H1 (cell line): Measurements from ENCODE around the gene PEAK3. TPM values are rescaled to one million over a fixed set of nuclear protein-coding genes. Genes with fewer than 3 reads are reported as not detected.
A peak's percentile ranks its signal among the peaks of the same experiment; 100 is the strongest.

Source experiments
- CTCF ChIA-PET: fragments of 300-600 bp; sonication (Branson Sonifier 250); formaldehyde crosslinking; loops from one replicate; lab custom pipeline; 2021; ENCODE audit not compliant: partially characterized antibody; lab: Charles Lee
- POLR2A ChIA-PET: fragments of 300-600 bp; sonication (Branson Sonifier 250); formaldehyde crosslinking; loops from one replicate; lab custom pipeline; 2021; ENCODE audit warnings: inconsistent platforms; ENCODE audit not compliant: partially characterized antibody; lab: Charles Lee
- DNase-seq, 2 experiments: peaks; one replicate each; pipeline versions ENCODE4 v3.0.0 to v3.0.0-alpha.2; 2010 to 2022; ENCODE audit warnings: low spot score in 2 of 2, low read depth in 1 of 2, mixed read lengths in 1 of 2
- FAIRE-seq: peaks from 2 replicates; lab custom pipeline; 2011; peaks lifted over from hg19 to GRCh38; lab: Jason Lieb, UNC
- H2AFZ ChIP-seq: 2 replicates; pipeline ENCODE4 v1.8.1; 2012; ENCODE audit warnings: low read length, inconsistent platforms
- H2AK5ac ChIP-seq: 2 replicates; pipeline ENCODE4 v1.6.1; 2013; ENCODE audit warnings: low read depth, low read length
- H2BK120ac ChIP-seq: replicated peaks from 2 replicates; pipeline ENCODE3; 2013; ENCODE audit warnings: low read depth, low read length, inconsistent platforms
- H2BK12ac ChIP-seq: 2 replicates; pipeline ENCODE4 v1.6.1; 2013; ENCODE audit warnings: low read depth, low read length
- H2BK15ac ChIP-seq: 2 replicates; pipeline ENCODE4 v1.6.1; 2013; ENCODE audit warnings: low read length
- H2BK20ac ChIP-seq: 2 replicates; pipeline ENCODE4 v1.6.1; 2013; ENCODE audit warnings: low read length
- H2BK5ac ChIP-seq: 2 replicates; pipeline ENCODE4 v1.6.1; 2013; ENCODE audit warnings: low read depth, low read length
- H3K14ac ChIP-seq: 2 replicates; pipeline ENCODE4 v1.6.1; 2013; ENCODE audit warnings: inconsistent platforms; ENCODE audit not compliant: insufficient read length
- H3K18ac ChIP-seq: 2 replicates; pipeline ENCODE4 v1.6.1; 2013; ENCODE audit warnings: low read length; ENCODE audit errors: extremely low read depth
- H3K23ac ChIP-seq: 2 replicates; pipeline ENCODE4 v1.6.1; 2013; ENCODE audit warnings: inconsistent platforms; ENCODE audit not compliant: insufficient read length
- H3K23me2 ChIP-seq: 2 replicates; pipeline ENCODE4 v1.6.1; 2013; ENCODE audit warnings: low read depth, low read length
- H3K27ac ChIP-seq: 2 replicates; pipeline ENCODE4 v1.6.1; 2011; ENCODE audit warnings: low read depth, low read length, inconsistent platforms
- H3K27me3 ChIP-seq, 4 experiments: replicated peaks in 1 of 4; 1 replicate in 1 of 4; 2 replicates in 3 of 4; pipeline versions ENCODE4 v1.6.1 to v1.8.1; 2011 to 2013; ENCODE audit warnings: low read length in 3 of 4, mild to moderate bottlenecking in 3 of 4, inconsistent platforms in 2 of 4, mixed read lengths in 2 of 4, moderate library complexity in 1 of 4; ENCODE audit not compliant: control insufficient read depth in 3 of 4, insufficient read depth in 3 of 4; ENCODE audit errors: extremely low read depth in 1 of 4
- H3K36me3 ChIP-seq, 4 experiments: 2 replicates each; pipeline versions ENCODE4 v1.6.1 to v1.8.1; 2011 to 2013; ENCODE audit warnings: mild to moderate bottlenecking in 4 of 4, low read length in 3 of 4, moderate library complexity in 2 of 4, control low read depth in 1 of 4, inconsistent platforms in 1 of 4; ENCODE audit not compliant: insufficient read depth in 4 of 4, control insufficient read depth in 2 of 4
- H3K4ac ChIP-seq: replicated peaks from 2 replicates; pipeline ENCODE3; 2013; ENCODE audit warnings: low read length, low read depth, mixed read lengths, inconsistent platforms; ENCODE audit not compliant: insufficient read length
- H3K4me1 ChIP-seq, 4 experiments: replicated peaks in 1 of 4; 1 replicate in 1 of 4; 2 replicates in 3 of 4; pipeline versions ENCODE4 v1.6.1 to v1.8.1; 2011 to 2013; ENCODE audit warnings: low read length in 3 of 4, inconsistent platforms in 2 of 4, mixed read lengths in 1 of 4; ENCODE audit not compliant: insufficient read depth in 4 of 4, control insufficient read depth in 3 of 4
- H3K4me2 ChIP-seq, 2 experiments: 2 replicates each; pipeline versions ENCODE4 v1.6.1 to v1.8.1; 2011 to 2013; ENCODE audit warnings: low read depth in 2 of 2, low read length in 2 of 2, control low read depth in 1 of 2, inconsistent platforms in 1 of 2, mild to moderate bottlenecking in 1 of 2; ENCODE audit not compliant: insufficient read depth in 1 of 2
- H3K4me3 ChIP-seq, 4 experiments: fragments of 200-600, 300-600 bp in 1 of 4; sonication (generic), shearing (Covaris generic), sonication (Bioruptor Twin) in 1 of 4; 2 replicates each; pipeline versions ENCODE4 v1.5.1 to v1.8.1; 2011 to 2016; ENCODE audit warnings: low read length in 4 of 4, low read depth in 3 of 4, control low read depth in 2 of 4, inconsistent platforms in 2 of 4, mild to moderate bottlenecking in 2 of 4, mixed read lengths in 1 of 4, moderate library complexity in 1 of 4; ENCODE audit not compliant: insufficient read depth in 2 of 4; ENCODE audit errors: extremely low read depth in 1 of 4
- H3K56ac ChIP-seq: replicated peaks from 2 replicates; pipeline ENCODE3; 2013; ENCODE audit warnings: low read depth, mild to moderate bottlenecking, mixed read lengths, low read length, inconsistent platforms; ENCODE audit not compliant: insufficient read length
- H3K79me1 ChIP-seq: 2 replicates; pipeline ENCODE4 v1.6.1; 2013; ENCODE audit warnings: low read depth, low read length, control low read depth
- H3K79me2 ChIP-seq, 2 experiments: 2 replicates each; pipeline versions ENCODE4 v1.6.1 to v1.8.1; 2012 to 2013; ENCODE audit warnings: low read length in 2 of 2, mild to moderate bottlenecking in 2 of 2, inconsistent platforms in 1 of 2; ENCODE audit not compliant: insufficient read depth in 2 of 2, control insufficient read depth in 1 of 2
- H3K9ac ChIP-seq, 4 experiments: replicated peaks in 1 of 4; 1 replicate in 1 of 4; 2 replicates in 3 of 4; pipeline versions ENCODE4 v1.6.1 to v1.8.1; 2011 to 2013; ENCODE audit warnings: low read depth in 3 of 4, low read length in 3 of 4, control low read depth in 2 of 4, mild to moderate bottlenecking in 2 of 4, moderate library complexity in 2 of 4, inconsistent platforms in 1 of 4; ENCODE audit errors: extremely low read depth in 1 of 4
- H3K9me3 ChIP-seq, 2 experiments: 2 replicates each; pipeline versions ENCODE4 v1.6.1 to v1.8.1; 2012 to 2013; ENCODE audit warnings: mild to moderate bottlenecking in 2 of 2, moderate library complexity in 2 of 2, control low read depth in 1 of 2, inconsistent platforms in 1 of 2, low read depth in 1 of 2, low read length in 1 of 2, mixed read lengths in 1 of 2; ENCODE audit not compliant: insufficient read depth in 2 of 2
- H4K20me1 ChIP-seq, 2 experiments: replicated peaks in 1 of 2; 2 replicates each; pipeline versions ENCODE3 to v1.8.1; 2011 to 2013; ENCODE audit warnings: inconsistent platforms in 2 of 2, low read length in 2 of 2, mild to moderate bottlenecking in 1 of 2; ENCODE audit not compliant: insufficient read depth in 2 of 2, control insufficient read depth in 1 of 2
- H4K5ac ChIP-seq: 2 replicates; pipeline ENCODE4 v1.6.1; 2013; ENCODE audit warnings: low read length, low read depth, mixed read lengths, inconsistent platforms; ENCODE audit not compliant: insufficient read length
- H4K8ac ChIP-seq: 2 replicates; pipeline ENCODE4 v1.8.0; 2013; ENCODE audit warnings: mild to moderate bottlenecking, moderate library complexity, low read length, inconsistent platforms; ENCODE audit not compliant: insufficient read depth; ENCODE audit errors: extremely low read depth
- H4K91ac ChIP-seq: replicated peaks from 2 replicates; pipeline ENCODE3; 2013; ENCODE audit warnings: low read length, mixed read lengths, inconsistent platforms; ENCODE audit not compliant: insufficient read length
- WGBS, 2 experiments: shearing (Covaris generic) in 1 of 2; methylation state at CpG; one replicate each; pipeline versions ENCODE4 v1.1.6 to v1.1.7; 2013 to 2015; ENCODE audit warnings: low lambda C conversion rate in 2 of 2, mixed read lengths in 2 of 2, inconsistent platforms in 1 of 2, low coverage in 1 of 2, missing lambda C conversion rate in 1 of 2; ENCODE audit not compliant: insufficient replicate concordance in 2 of 2, insufficient coverage in 1 of 2, insufficient read length in 1 of 2; ENCODE audit errors: extremely low coverage in 1 of 2, missing lambda C conversion rate in 1 of 2; 5-methylcytosine and 5-hydroxymethylcytosine counted together
- polyA plus RNA-seq, 7 experiments: library from polyadenylated mRNA; depleted of rRNA in 3 of 7; stranded (reverse) in 5 of 7; unstranded in 2 of 7; fragments of >200 nt in 5 of 7; fragments of 200-250 nt in 2 of 7; gene quantifications; 1 replicate in 5 of 7; 2 replicates in 1 of 7; 4 replicates in 1 of 7; pipeline versions ENCODE4 v1.2.1 to v1.2.3, GENCODE V29; 2011 to 2013; ENCODE audit warnings: missing spikeins in 2 of 7, mixed read lengths in 2 of 7
- total RNA-seq: library from RNA; stranded (reverse); fragmentation: NEBNext Ultra II Directional; extraction: Animal tissue kit (Norgen Biotek cat#: 25700); gene quantifications from 2 replicates; pipeline ENCODE4 v1.2.1, GENCODE V29; 2021

Gene PEAK3
- total and polyA plus RNA-seq, 2 of the 8 experiments (the other 6 are each of a cell fraction or from before 2014, with no cell fraction given) = not detected

DNA sequence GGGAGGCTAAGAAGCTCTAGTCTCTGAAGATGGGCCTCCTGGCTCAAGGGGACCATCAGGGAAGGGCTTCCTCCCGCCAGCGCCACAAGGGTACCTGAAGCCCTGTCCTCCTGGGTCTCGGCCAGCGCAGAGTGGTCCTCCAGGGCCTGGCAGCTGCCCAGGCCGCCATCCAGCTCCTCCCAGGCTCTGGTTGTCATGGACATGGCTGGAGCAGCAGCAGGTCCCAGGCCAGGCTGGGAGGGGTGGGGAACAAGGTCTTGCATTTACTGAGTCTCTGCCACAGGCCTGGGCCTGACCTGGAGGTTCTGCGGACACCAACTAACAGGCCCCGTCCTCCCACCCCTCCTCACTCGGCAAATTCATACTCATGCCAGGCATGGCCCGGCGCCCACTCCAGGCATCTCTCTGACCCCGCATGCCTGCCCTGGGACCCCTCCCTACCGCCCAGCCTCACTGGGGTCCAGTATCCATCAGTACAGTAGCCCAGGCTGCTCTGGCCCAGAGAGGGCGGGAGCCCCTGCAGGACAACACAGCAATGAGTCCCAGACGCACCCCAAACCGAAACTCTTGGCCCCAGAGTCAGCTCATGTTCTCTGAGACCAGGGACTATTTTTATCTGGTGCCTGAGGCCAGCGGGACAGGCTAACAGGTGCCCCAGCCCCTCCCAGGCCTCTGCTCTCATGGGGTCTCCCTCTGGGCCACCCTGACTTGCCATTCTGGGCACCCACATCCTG lies 26.7 kb downstream of the PEAK3 start:
- no peak overlapping the region for H3K56ac ChIP-seq
- no peak overlapping the region for H4K91ac ChIP-seq
- no peaks in the 10 kb centered on the region for H4K20me1 ChIP-seq
- FAIRE-seq = no peak
- H3K18ac ChIP-seq = no peak overlapping the region
- H2BK20ac ChIP-seq = no peak overlapping the region
- no peak overlapping the region for H2BK15ac ChIP-seq
- no peak overlapping the region for H3K9ac ChIP-seq
- H2BK12ac ChIP-seq = 0 out of 2 replicates have a peak overlapping the region, but pooled peaks have one; percentile 9
- 88% methylated on average over 10 of the region's 16 CpGs; no CpG with 5 or more reads in 1 of the 2 experiments for WGBS, 2 experiments
- H3K23me2 ChIP-seq = peaks cover 12% of the 10 kb centered on the region; the same call in 1 of the 2 replicates
- H3K4ac ChIP-seq = no peak overlapping the region
- H2AFZ ChIP-seq = no peak overlapping the region
- H3K79me2 ChIP-seq = no peaks in the 10 kb centered on the region
- DNase-seq = no peak
- H3K27ac ChIP-seq = no peak overlapping the region
- no peak overlapping the region for H3K23ac ChIP-seq
- peaks cover 0 to 23% (median 12%) of the 10 kb centered on the region in 4 experiments; a peak in 6 of 7 replicates for H3K27me3 ChIP-seq
- H3K4me3 ChIP-seq = no peak overlapping the region
- POLR2A ChIA-PET = interaction anchor here (2.0 to 18.7 kb wide), 5 partner anchors 14 to 47 kb away, joined by 4 to 330 read pairs (median 61); partner anchors contain the start of genes PLEKHJ1 and SF3A2
- H4K8ac ChIP-seq = no peak overlapping the region
- no peaks in the 10 kb centered on the region; a peak in 1 of 4 replicates for H3K9me3 ChIP-seq
- no peak overlapping the region for H2BK120ac ChIP-seq
- H3K79me1 ChIP-seq = no peaks in the 10 kb centered on the region
- H2AK5ac ChIP-seq = no peak overlapping the region
- CTCF ChIA-PET = interaction anchor here (0.6 to 5.9 kb wide), 11 partner anchors 7 to 60 kb away, joined by 3 to 42 read pairs (median 5); no protein-coding TSS in a partner anchor
- no peak overlapping the region for H2BK5ac ChIP-seq
- no peak overlapping the region for H4K5ac ChIP-seq
- no peak overlapping the region for H3K14ac ChIP-seq
- H3K4me1 ChIP-seq = peaks cover 0 to 4% (median 2%) of the 10 kb centered on the region in 4 experiments; a peak in 5 of 7 replicates
- no peaks in the 10 kb centered on the region; a peak in 1 of 8 replicates for H3K36me3 ChIP-seq
- no peak overlapping the region for H3K4me2 ChIP-seq
